GM12878 (cell line): ENCODE data around the gene CWC22. TPM values are rescaled to one million over a fixed set of nuclear protein-coding genes. Genes with fewer than 3 reads are reported as not detected.

Experiments used
- ATAC-seq: fragments of 200-7000 bp; cut with Tn5 transposase; 3 replicates; pipeline ENCODE4 v1.9.1; 2020; ENCODE audit warnings: mild to moderate bottlenecking, moderate library complexity
- BruUV-seq: library from RNA; stranded (reverse); fragments of 400-500 nt; replicated peaks from 2 replicates; lab custom pipeline; 2021; lab: Mats Ljungman, UMichigan
- CTCF ChIA-PET: fragments of 300-600 bp; sonication (Branson Sonifier 250); formaldehyde crosslinking; extraction: SDS; loops from one replicate; lab custom pipeline; 2021; ENCODE audit warnings: inconsistent platforms; lab: Yijun Ruan, JAX
- POLR2A ChIA-PET: fragments of 350-600 bp; formaldehyde crosslinking; extraction: SDS; loops from one replicate; lab custom pipeline; 2021; ENCODE audit warnings: inconsistent platforms; lab: Charles Lee
- RAD21 ChIA-PET: fragments of 300-600 bp; sonication (Branson Sonifier 250); formaldehyde crosslinking; loops from one replicate; lab custom pipeline; 2023; ENCODE audit warnings: antibody characterized with exemption; ENCODE audit not compliant: unreplicated experiment; lab: Charles Lee
- SMC1A ChIA-PET: fragments of 300-600 bp; sonication (Branson Sonifier 250); formaldehyde crosslinking; loops from one replicate; lab custom pipeline; 2023; ENCODE audit not compliant: unreplicated experiment, uncharacterized antibody; lab: Charles Lee
- DNase-seq: peaks from one replicate; pipeline ENCODE4 v3.0.0-alpha.2; 2011; ENCODE audit warnings: low read depth, low spot score
- FAIRE-seq: peaks from 3 replicates; lab custom pipeline; 2011; peaks lifted over from hg19 to GRCh38; lab: Jason Lieb, UNC
- H2AFZ ChIP-seq: 2 replicates; pipeline ENCODE4 v1.6.0; 2011; ENCODE audit warnings: low read depth, low read length, control low read depth; ENCODE audit not compliant: control insufficient read depth
- H3K27ac ChIP-seq: 2 replicates; pipeline ENCODE4 v1.5.1; 2011; ENCODE audit warnings: control low read depth; ENCODE audit not compliant: control insufficient read depth, insufficient read depth
- H3K27me3 ChIP-seq, 2 experiments: replicated peaks in 1 of 2; 2 replicates each; pipeline versions ENCODE4 v1.6.0 to v1.6.1; 2011; ENCODE audit warnings: low read length in 1 of 2; ENCODE audit not compliant: control insufficient read depth in 2 of 2, insufficient read depth in 2 of 2
- H3K36me3 ChIP-seq, 2 experiments: 2 replicates each; pipeline ENCODE4 v1.5.1; 2011; ENCODE audit warnings: low read length in 1 of 2; ENCODE audit not compliant: control insufficient read depth in 2 of 2, insufficient read depth in 2 of 2
- H3K4me1 ChIP-seq: 2 replicates; pipeline ENCODE4 v1.6.1; 2011; ENCODE audit warnings: mild to moderate bottlenecking, low read length, moderate library complexity, mixed read lengths; ENCODE audit not compliant: control insufficient read depth, insufficient read depth
- H3K4me2 ChIP-seq: 2 replicates; pipeline ENCODE4 v1.6.0; 2011; ENCODE audit warnings: control low read depth; ENCODE audit not compliant: control insufficient read depth, insufficient read depth
- H3K4me3 ChIP-seq: fragments of 200-600 bp; sonication (generic); 2 replicates; pipeline ENCODE4 v1.5.1; 2016
- H3K79me2 ChIP-seq: 2 replicates; pipeline ENCODE4 v1.6.0; 2011; ENCODE audit warnings: low read length; ENCODE audit not compliant: control insufficient read depth, insufficient read depth
- H3K9ac ChIP-seq: 2 replicates; pipeline ENCODE4 v1.8.0; 2011; ENCODE audit warnings: low read length, control low read depth, mixed read lengths; ENCODE audit not compliant: control insufficient read depth, insufficient read depth
- H3K9me3 ChIP-seq: replicated peaks from 3 replicates; pipeline ENCODE4 v1.5.1; 2011; ENCODE audit warnings: mild to moderate bottlenecking, low read length; ENCODE audit not compliant: control insufficient read depth, insufficient read depth
- H4K20me1 ChIP-seq: 2 replicates; pipeline ENCODE4 v1.6.0; 2011; ENCODE audit not compliant: control insufficient read depth, insufficient read depth
- ESRRA ChIP-seq: IDR thresholded peaks from 2 replicates; pipeline ENCODE4 v1.6.1; 2012; ENCODE audit warnings: mild to moderate bottlenecking, low read length, improper control_type of control experiment
- ETV6 ChIP-seq, 2 experiments: fragments of 450-650 bp in 1 of 2; IDR thresholded peaks in 1 of 2; conservative IDR thresholded peaks in 1 of 2; 2 replicates each; pipeline ENCODE4 v1.6.1; 2014; ENCODE audit warnings: antibody characterized with exemption in 1 of 2, borderline replicate concordance in 1 of 2, low read depth in 1 of 2, mild to moderate bottlenecking in 1 of 2, moderate library complexity in 1 of 2
- PAX5 ChIP-seq: IDR thresholded peaks from 2 replicates; pipeline ENCODE4 v1.6.1; 2011; ENCODE audit warnings: low read depth, low read length, borderline replicate concordance
- RUNX3 ChIP-seq: IDR thresholded peaks from 2 replicates; pipeline ENCODE4 v1.6.1; 2012; ENCODE audit warnings: low read length, inconsistent platforms
- SIX5 ChIP-seq: IDR thresholded peaks from 2 replicates; pipeline ENCODE4 v1.6.1; 2011; ENCODE audit warnings: mild to moderate bottlenecking, low read depth, low read length, moderate library complexity; ENCODE audit not compliant: severe bottlenecking
- WGBS: methylation state at CpG from one replicate; pipeline ENCODE4 v1.1.6; 2016; ENCODE audit warnings: low lambda C conversion rate; ENCODE audit not compliant: insufficient replicate concordance, insufficient coverage; ENCODE audit errors: missing lambda C conversion rate; 5-methylcytosine and 5-hydroxymethylcytosine counted together
- in situ Hi-C: fragments of 300-500 bp; cut with MboI; formaldehyde crosslinking; loops from 9 replicates; pipeline ENCODE4 v1.14.3; 2018; ENCODE audit warnings: mixed read lengths
- intact Hi-C: fragments of 100-400 bp; cut with micrococcal nuclease; formaldehyde crosslinking; loops from one replicate; pipeline ENCODE4 v1.14.2; 2022; ENCODE audit not compliant: unreplicated experiment
- polyA plus RNA-seq, 11 experiments: library from polyadenylated mRNA; depleted of rRNA in 4 of 11; unstranded in 6 of 11; stranded (reverse) in 5 of 11; fragments of >200 nt; fragmentation: Nextera tagmentation in 4 of 11; fragmentation: Illumina TruSeq in 1 of 11; extraction: Ambion mirVana in 4 of 11; extraction: Trizol in 1 of 11; gene quantifications; 1 replicate in 1 of 11; 2 replicates in 10 of 11; pipeline versions ENCODE4 v1.2.1 to v1.2.3, GENCODE V29; 2011 to 2016; ENCODE audit warnings: inconsistent platforms in 2 of 11, missing spikeins in 2 of 11, low read depth in 1 of 11
- total RNA-seq, 4 experiments: library from RNA; depleted of rRNA in 3 of 4; stranded (reverse); fragments of >200 nt in 3 of 4; fragmentation: Illumina TruSeq in 1 of 4; extraction: Trizol in 1 of 4; gene quantifications; 2 replicates each; pipeline versions ENCODE4 v1.2.1 to v1.2.3, GENCODE V29; 2013 to 2021
- TF ChIP-seq, protein P1 (sequence below): fragments of 450-650 bp; IDR thresholded peaks from 2 replicates; pipeline ENCODE4 v1.6.1; 2016; ENCODE audit warnings: mild to moderate bottlenecking
- TF ChIP-seq, protein P2 (sequence below): fragments of 450-650 bp; formaldehyde crosslinking; IDR thresholded peaks from 2 replicates; pipeline ENCODE4 v1.4.0; 2020; ENCODE audit warnings: mild to moderate bottlenecking, moderate library complexity
- TF ChIP-seq, protein P3 (sequence below): fragments of 450-650 bp; formaldehyde crosslinking; IDR thresholded peaks from 2 replicates; pipeline ENCODE4 v1.5.0; 2022; ENCODE audit warnings: mild to moderate bottlenecking, missing genetic modification characterization
- TF ChIP-seq, protein P4 (sequence below): fragments of 450-650 bp; IDR thresholded peaks from 2 replicates; pipeline ENCODE4 v1.6.1; 2018; ENCODE audit warnings: borderline replicate concordance, mild to moderate bottlenecking; ENCODE audit not compliant: partially characterized antibody
- TF ChIP-seq, protein P5 (sequence below): fragments of 450-650 bp; IDR thresholded peaks from 2 replicates; pipeline ENCODE4 v1.6.1; 2017; ENCODE audit warnings: mild to moderate bottlenecking, low read depth, inconsistent platforms; ENCODE audit not compliant: poor library complexity, severe bottlenecking

Gene CWC22
- total and polyA plus RNA-seq, 10 of the 15 experiments (the other 5 are each of a cell fraction or from before 2014, with no cell fraction given): 8.2 to 38.5 (median 26.3) TPM

DNA sequence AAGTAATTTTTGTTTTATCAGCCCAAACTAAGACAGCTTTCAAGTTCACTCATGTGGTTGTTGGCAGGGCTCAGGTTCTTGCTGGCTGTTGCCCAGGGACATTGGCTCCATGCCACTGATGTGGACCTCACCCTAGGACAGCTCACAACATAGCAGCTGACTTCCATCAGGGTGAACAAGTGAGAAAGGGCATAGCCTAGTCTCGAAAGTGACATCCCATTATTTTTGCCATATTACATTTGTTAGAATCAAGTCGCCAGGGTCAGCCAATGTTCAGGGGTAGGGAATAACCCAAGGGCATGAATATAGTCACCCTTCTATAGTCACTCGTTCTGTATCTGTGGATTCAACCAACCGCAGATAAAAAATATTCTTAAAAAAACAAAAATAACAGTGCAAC, 10.7 kb upstream of the CWC22 start:
- no peaks in the 10 kb centered on the region for H3K79me2 ChIP-seq
- BruUV-seq: no TSS peak
- H2AFZ ChIP-seq: no peak overlapping the region
- CTCF ChIA-PET: no interaction called here
- H3K27ac ChIP-seq: no peak overlapping the region
- H4K20me1 ChIP-seq: no peaks in the 10 kb centered on the region
- ATAC-seq (no peak), FAIRE-seq (no peak), DNase-seq (no peak)
- SMC1A ChIA-PET: no interaction called here
- POLR2A ChIA-PET: no interaction called here
- no peaks in the 10 kb centered on the region for H3K4me1 ChIP-seq
- no peaks in the 10 kb centered on the region for H3K9me3 ChIP-seq
- H3K4me2 ChIP-seq: no peak overlapping the region
- in situ Hi-C loops (no loop called here), intact Hi-C loops (no loop called here)
- no peaks in the 10 kb centered on the region for H3K36me3 ChIP-seq
- H3K9ac ChIP-seq: no peak overlapping the region
- RAD21 ChIA-PET: no interaction called here
- no peaks in the 10 kb centered on the region for H3K27me3 ChIP-seq
- WGBS: 47% methylated on average over 4 of the region's 4 CpGs
- H3K4me3 ChIP-seq: no peak overlapping the region
- TF ChIP-seq, protein P1, sequence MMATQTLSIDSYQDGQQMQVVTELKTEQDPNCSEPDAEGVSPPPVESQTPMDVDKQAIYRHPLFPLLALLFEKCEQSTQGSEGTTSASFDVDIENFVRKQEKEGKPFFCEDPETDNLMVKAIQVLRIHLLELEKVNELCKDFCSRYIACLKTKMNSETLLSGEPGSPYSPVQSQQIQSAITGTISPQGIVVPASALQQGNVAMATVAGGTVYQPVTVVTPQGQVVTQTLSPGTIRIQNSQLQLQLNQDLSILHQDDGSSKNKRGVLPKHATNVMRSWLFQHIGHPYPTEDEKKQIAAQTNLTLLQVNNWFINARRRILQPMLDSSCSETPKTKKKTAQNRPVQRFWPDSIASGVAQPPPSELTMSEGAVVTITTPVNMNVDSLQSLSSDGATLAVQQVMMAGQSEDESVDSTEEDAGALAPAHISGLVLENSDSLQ: no peak
- TF ChIP-seq, protein P2, sequence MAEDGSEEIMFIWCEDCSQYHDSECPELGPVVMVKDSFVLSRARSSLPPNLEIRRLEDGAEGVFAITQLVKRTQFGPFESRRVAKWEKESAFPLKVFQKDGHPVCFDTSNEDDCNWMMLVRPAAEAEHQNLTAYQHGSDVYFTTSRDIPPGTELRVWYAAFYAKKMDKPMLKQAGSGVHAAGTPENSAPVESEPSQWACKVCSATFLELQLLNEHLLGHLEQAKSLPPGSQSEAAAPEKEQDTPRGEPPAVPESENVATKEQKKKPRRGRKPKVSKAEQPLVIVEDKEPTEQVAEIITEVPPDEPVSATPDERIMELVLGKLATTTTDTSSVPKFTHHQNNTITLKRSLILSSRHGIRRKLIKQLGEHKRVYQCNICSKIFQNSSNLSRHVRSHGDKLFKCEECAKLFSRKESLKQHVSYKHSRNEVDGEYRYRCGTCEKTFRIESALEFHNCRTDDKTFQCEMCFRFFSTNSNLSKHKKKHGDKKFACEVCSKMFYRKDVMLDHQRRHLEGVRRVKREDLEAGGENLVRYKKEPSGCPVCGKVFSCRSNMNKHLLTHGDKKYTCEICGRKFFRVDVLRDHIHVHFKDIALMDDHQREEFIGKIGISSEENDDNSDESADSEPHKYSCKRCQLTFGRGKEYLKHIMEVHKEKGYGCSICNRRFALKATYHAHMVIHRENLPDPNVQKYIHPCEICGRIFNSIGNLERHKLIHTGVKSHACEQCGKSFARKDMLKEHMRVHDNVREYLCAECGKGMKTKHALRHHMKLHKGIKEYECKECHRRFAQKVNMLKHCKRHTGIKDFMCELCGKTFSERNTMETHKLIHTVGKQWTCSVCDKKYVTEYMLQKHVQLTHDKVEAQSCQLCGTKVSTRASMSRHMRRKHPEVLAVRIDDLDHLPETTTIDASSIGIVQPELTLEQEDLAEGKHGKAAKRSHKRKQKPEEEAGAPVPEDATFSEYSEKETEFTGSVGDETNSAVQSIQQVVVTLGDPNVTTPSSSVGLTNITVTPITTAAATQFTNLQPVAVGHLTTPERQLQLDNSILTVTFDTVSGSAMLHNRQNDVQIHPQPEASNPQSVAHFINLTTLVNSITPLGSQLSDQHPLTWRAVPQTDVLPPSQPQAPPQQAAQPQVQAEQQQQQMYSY (CRISPR knock-in tag): no peak
- TF ChIP-seq, protein P3, sequence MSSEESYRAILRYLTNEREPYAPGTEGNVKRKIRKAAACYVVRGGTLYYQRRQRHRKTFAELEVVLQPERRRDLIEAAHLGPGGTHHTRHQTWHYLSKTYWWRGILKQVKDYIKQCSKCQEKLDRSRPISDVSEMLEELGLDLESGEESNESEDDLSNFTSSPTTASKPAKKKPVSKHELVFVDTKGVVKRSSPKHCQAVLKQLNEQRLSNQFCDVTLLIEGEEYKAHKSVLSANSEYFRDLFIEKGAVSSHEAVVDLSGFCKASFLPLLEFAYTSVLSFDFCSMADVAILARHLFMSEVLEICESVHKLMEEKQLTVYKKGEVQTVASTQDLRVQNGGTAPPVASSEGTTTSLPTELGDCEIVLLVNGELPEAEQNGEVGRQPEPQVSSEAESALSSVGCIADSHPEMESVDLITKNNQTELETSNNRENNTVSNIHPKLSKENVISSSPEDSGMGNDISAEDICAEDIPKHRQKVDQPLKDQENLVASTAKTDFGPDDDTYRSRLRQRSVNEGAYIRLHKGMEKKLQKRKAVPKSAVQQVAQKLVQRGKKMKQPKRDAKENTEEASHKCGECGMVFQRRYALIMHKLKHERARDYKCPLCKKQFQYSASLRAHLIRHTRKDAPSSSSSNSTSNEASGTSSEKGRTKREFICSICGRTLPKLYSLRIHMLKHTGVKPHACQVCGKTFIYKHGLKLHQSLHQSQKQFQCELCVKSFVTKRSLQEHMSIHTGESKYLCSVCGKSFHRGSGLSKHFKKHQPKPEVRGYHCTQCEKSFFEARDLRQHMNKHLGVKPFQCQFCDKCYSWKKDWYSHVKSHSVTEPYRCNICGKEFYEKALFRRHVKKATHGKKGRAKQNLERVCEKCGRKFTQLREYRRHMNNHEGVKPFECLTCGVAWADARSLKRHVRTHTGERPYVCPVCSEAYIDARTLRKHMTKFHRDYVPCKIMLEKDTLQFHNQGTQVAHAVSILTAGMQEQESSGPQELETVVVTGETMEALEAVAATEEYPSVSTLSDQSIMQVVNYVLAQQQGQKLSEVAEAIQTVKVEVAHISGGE (CRISPR knock-in tag): no peak
- TF ChIP-seq RUNX3 (no peak), ESRRA (no peak), SIX5 (no peak), ETV6 (conservative IDR thresholded peaks at IDR 0.05 in 1 of 2, IDR thresholded peaks at IDR 0.05 in 1 of 2; ENCODE audit: borderline replicate concordance in 1 of 2, low read depth in 1 of 2) (no peak), PAX5 (no peak)
- TF ChIP-seq, protein P4, sequence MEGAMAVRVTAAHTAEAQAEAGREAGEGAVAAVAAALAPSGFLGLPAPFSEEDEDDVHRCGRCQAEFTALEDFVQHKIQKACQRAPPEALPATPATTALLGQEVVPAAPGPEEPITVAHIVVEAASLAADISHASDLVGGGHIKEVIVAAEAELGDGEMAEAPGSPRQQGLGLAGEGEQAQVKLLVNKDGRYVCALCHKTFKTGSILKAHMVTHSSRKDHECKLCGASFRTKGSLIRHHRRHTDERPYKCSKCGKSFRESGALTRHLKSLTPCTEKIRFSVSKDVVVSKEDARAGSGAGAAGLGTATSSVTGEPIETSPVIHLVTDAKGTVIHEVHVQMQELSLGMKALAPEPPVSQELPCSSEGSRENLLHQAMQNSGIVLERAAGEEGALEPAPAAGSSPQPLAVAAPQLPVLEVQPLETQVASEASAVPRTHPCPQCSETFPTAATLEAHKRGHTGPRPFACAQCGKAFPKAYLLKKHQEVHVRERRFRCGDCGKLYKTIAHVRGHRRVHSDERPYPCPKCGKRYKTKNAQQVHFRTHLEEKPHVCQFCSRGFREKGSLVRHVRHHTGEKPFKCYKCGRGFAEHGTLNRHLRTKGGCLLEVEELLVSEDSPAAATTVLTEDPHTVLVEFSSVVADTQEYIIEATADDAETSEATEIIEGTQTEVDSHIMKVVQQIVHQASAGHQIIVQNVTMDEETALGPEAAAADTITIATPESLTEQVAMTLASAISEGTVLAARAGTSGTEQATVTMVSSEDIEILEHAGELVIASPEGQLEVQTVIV: no peak
- TF ChIP-seq, protein P5, sequence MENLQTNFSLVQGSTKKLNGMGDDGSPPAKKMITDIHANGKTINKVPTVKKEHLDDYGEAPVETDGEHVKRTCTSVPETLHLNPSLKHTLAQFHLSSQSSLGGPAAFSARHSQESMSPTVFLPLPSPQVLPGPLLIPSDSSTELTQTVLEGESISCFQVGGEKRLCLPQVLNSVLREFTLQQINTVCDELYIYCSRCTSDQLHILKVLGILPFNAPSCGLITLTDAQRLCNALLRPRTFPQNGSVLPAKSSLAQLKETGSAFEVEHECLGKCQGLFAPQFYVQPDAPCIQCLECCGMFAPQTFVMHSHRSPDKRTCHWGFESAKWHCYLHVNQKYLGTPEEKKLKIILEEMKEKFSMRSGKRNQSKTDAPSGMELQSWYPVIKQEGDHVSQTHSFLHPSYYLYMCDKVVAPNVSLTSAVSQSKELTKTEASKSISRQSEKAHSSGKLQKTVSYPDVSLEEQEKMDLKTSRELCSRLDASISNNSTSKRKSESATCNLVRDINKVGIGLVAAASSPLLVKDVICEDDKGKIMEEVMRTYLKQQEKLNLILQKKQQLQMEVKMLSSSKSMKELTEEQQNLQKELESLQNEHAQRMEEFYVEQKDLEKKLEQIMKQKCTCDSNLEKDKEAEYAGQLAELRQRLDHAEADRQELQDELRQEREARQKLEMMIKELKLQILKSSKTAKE: no peak
